Measurements from ENCODE around the gene ZDHHC14.

Gene ZDHHC14

DNA sequence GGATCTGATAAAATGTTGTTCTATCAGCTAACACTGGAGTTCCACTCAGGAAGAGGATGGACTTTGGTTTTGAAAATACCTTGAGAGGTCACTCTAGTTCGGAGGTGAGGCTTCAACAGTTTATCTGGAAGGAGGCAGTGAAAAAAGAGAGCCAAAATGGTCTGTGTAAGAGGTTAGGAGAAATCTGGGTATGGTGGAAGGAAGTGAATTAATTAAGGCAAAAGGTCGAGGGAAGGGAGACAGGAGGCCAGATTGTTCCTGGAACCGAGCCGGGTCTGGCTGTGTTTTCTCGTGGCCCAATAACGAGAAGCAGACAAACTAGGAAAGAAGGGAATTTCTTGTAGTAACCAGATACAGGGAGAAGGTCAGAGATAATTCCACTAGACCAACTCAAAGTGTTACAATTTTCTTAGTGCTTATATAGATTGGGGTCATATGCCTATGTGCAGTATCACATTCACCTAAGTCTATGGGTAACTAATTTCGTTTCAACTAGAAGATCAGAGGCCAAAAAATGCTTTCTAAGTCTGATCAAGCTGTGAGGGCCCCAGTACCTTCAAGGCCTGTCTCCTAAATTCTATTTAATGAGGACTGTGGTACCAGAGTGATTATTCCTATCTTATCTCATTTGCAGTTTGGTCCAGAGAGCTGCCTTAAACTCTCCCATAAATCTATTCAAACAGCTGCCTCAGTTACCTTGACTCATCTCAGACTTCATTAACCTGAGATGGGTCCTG lies 346.1 kb downstream of the ZDHHC14 start:
- no peak for ATAC-seq
- TF ChIP-seq, protein P1, sequence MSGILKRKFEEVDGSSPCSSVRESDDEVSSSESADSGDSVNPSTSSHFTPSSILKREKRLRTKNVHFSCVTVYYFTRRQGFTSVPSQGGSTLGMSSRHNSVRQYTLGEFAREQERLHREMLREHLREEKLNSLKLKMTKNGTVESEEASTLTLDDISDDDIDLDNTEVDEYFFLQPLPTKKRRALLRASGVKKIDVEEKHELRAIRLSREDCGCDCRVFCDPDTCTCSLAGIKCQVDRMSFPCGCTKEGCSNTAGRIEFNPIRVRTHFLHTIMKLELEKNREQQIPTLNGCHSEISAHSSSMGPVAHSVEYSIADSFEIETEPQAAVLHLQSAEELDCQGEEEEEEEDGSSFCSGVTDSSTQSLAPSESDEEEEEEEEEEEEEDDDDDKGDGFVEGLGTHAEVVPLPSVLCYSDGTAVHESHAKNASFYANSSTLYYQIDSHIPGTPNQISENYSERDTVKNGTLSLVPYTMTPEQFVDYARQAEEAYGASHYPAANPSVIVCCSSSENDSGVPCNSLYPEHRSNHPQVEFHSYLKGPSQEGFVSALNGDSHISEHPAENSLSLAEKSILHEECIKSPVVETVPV (CRISPR knock-in tag; IDR thresholded peaks at IDR 0.05) = no peak
- TF ChIP-seq ZFP30 (CRISPR knock-in tag; IDR thresholded peaks at IDR 0.05) (no peak), ZFP3 (CRISPR knock-in tag; IDR thresholded peaks at IDR 0.05) (no peak), TCF4 (CRISPR knock-in tag; IDR thresholded peaks at IDR 0.05; ENCODE audit: borderline replicate concordance) (no peak), TOX (CRISPR knock-in tag; IDR thresholded peaks at IDR 0.05; ENCODE audit: borderline replicate concordance) (no peak), SNAI2 (CRISPR knock-in tag; IDR thresholded peaks at IDR 0.05) (no peak), ARNTL (CRISPR knock-in tag; IDR thresholded peaks at IDR 0.05; ENCODE audit: borderline replicate concordance, low read depth) (no peak), ESRRG (CRISPR knock-in tag; IDR thresholded peaks at IDR 0.05) (no peak), CSDC2 (CRISPR knock-in tag; IDR thresholded peaks at IDR 0.05) (no peak), PPARA (CRISPR knock-in tag; IDR thresholded peaks at IDR 0.05; ENCODE audit: borderline replicate concordance) (no peak), ZC3H10 (CRISPR knock-in tag; IDR thresholded peaks at IDR 0.05) (no peak), OSR1 (CRISPR knock-in tag; IDR thresholded peaks at IDR 0.05) (no peak), GLIS3 (CRISPR knock-in tag; IDR thresholded peaks at IDR 0.05) (no peak)
- TF ChIP-seq, protein P2, sequence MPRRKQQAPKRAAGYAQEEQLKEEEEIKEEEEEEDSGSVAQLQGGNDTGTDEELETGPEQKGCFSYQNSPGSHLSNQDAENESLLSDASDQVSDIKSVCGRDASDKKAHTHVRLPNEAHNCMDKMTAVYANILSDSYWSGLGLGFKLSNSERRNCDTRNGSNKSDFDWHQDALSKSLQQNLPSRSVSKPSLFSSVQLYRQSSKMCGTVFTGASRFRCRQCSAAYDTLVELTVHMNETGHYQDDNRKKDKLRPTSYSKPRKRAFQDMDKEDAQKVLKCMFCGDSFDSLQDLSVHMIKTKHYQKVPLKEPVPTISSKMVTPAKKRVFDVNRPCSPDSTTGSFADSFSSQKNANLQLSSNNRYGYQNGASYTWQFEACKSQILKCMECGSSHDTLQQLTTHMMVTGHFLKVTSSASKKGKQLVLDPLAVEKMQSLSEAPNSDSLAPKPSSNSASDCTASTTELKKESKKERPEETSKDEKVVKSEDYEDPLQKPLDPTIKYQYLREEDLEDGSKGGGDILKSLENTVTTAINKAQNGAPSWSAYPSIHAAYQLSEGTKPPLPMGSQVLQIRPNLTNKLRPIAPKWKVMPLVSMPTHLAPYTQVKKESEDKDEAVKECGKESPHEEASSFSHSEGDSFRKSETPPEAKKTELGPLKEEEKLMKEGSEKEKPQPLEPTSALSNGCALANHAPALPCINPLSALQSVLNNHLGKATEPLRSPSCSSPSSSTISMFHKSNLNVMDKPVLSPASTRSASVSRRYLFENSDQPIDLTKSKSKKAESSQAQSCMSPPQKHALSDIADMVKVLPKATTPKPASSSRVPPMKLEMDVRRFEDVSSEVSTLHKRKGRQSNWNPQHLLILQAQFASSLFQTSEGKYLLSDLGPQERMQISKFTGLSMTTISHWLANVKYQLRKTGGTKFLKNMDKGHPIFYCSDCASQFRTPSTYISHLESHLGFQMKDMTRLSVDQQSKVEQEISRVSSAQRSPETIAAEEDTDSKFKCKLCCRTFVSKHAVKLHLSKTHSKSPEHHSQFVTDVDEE (CRISPR knock-in tag; IDR thresholded peaks at IDR 0.05) = no peak
- TF ChIP-seq, protein P3, sequence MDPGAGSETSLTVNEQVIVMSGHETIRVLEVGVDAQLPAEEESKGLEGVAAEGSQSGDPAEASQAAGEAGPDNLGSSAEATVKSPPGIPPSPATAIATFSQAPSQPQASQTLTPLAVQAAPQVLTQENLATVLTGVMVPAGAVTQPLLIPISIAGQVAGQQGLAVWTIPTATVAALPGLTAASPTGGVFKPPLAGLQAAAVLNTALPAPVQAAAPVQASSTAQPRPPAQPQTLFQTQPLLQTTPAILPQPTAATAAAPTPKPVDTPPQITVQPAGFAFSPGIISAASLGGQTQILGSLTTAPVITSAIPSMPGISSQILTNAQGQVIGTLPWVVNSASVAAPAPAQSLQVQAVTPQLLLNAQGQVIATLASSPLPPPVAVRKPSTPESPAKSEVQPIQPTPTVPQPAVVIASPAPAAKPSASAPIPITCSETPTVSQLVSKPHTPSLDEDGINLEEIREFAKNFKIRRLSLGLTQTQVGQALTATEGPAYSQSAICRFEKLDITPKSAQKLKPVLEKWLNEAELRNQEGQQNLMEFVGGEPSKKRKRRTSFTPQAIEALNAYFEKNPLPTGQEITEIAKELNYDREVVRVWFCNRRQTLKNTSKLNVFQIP (CRISPR knock-in tag; IDR thresholded peaks at IDR 0.05; ENCODE audit: borderline replicate concordance, low read depth) = no peak
- TF ChIP-seq, protein P4, sequence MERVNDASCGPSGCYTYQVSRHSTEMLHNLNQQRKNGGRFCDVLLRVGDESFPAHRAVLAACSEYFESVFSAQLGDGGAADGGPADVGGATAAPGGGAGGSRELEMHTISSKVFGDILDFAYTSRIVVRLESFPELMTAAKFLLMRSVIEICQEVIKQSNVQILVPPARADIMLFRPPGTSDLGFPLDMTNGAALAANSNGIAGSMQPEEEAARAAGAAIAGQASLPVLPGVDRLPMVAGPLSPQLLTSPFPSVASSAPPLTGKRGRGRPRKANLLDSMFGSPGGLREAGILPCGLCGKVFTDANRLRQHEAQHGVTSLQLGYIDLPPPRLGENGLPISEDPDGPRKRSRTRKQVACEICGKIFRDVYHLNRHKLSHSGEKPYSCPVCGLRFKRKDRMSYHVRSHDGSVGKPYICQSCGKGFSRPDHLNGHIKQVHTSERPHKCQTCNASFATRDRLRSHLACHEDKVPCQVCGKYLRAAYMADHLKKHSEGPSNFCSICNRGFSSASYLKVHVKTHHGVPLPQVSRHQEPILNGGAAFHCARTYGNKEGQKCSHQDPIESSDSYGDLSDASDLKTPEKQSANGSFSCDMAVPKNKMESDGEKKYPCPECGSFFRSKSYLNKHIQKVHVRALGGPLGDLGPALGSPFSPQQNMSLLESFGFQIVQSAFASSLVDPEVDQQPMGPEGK (CRISPR knock-in tag; IDR thresholded peaks at IDR 0.05; ENCODE audit: borderline replicate concordance) = no peak

All from SK-N-SH treated with all-trans-retinoic acid at 6 μM for 48 hours (cell line).